ENCODE results near the gene AADACL4.

Gene AADACL4

DNA sequence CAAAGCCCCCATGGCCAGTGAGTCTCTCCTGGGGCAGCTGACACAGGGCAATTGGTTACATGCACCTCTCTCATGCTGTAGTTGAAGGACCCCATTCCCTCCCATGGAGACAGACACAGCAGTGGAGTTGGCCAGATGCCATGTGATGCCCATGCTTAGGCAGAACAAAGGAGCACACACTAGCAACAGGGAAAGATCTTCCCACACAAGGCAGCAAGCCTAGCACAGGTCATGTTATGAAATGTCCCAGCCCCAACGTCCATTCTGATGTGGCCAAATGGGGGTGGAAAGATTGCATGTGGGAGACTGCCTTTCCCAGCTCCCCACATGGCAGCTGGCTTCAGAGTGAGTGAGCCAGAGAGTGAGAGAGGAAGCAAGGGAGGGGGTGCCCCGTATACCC, 34.5 kb downstream of the AADACL4 start:
- TF ChIP-seq, protein P1, sequence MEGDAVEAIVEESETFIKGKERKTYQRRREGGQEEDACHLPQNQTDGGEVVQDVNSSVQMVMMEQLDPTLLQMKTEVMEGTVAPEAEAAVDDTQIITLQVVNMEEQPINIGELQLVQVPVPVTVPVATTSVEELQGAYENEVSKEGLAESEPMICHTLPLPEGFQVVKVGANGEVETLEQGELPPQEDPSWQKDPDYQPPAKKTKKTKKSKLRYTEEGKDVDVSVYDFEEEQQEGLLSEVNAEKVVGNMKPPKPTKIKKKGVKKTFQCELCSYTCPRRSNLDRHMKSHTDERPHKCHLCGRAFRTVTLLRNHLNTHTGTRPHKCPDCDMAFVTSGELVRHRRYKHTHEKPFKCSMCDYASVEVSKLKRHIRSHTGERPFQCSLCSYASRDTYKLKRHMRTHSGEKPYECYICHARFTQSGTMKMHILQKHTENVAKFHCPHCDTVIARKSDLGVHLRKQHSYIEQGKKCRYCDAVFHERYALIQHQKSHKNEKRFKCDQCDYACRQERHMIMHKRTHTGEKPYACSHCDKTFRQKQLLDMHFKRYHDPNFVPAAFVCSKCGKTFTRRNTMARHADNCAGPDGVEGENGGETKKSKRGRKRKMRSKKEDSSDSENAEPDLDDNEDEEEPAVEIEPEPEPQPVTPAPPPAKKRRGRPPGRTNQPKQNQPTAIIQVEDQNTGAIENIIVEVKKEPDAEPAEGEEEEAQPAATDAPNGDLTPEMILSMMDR (IDR thresholded peaks at IDR 0.05; ENCODE audit: insufficient read depth, low read length, poor library complexity, severe bottlenecking) = no peak
- DNase-seq (ENCODE audit: extremely low read depth, insufficient read length) = no peak
- no peak overlapping the region for H3K4me3 ChIP-seq (replicated peaks; ENCODE audit: low read depth, low read length)
- H3K36me3 ChIP-seq (ENCODE audit: control insufficient read depth, insufficient read depth, low read length) = no peaks in the 10 kb centered on the region
- H3K27me3 ChIP-seq (replicated peaks; ENCODE audit: control insufficient read depth, insufficient read depth, low read length) = no peaks in the 10 kb centered on the region; the same call in 1 of the 2 replicates

DNA sequence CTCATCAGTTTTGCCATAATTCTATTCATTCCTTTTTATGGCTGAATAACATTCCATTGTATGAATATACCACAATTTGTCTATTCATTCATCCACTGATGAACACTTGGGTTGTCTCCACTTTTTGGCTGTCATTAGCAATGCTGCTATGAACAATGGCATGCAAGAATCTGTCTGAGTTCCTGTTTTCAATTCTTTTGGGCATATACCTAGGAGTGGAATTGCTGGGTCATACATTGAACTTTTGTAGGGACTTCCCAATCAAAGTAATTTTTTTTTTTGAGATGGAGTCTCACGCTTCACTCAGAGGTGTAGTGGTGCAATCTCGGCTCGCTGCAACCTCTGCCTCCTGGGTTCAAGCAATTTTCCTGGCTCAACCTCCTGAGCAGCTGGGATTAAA, 34.9 kb downstream of the AADACL4 start:
- Histone ChIP-seq H3K27me3 (replicated peaks; ENCODE audit: control insufficient read depth, insufficient read depth, low read length) (no peaks in the 10 kb centered on the region; the same call in 1 of the 2 replicates), H3K36me3 (ENCODE audit: control insufficient read depth, insufficient read depth, low read length) (no peaks in the 10 kb centered on the region), H3K4me3 (replicated peaks; ENCODE audit: low read depth, low read length) (no peak overlapping the region)
- TF ChIP-seq, protein P1 (IDR thresholded peaks at IDR 0.05; ENCODE audit: insufficient read depth, low read length, poor library complexity, severe bottlenecking) = no peak
- DNase-seq (ENCODE audit: extremely low read depth, insufficient read length) = no peak

DNA sequence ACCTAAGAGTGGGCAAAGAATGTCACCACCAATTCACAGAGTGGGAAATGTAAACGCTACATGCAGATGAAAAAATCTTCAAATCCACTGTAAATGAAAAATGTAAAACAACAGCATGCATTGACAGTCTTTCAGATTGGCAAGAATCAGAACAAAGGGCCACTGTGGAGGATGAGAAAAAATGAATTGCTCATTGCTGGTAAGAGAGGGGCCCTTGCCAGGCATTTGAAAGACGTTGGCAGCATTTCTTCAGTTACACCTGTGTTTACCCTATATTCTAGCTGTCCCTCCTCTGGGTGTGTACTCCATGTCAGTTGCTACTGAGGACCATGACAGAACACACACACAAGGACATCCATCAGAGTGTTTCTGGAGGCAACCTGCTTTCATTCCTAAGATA, 46.3 kb downstream of the AADACL4 start:
- Histone ChIP-seq H3K36me3 (ENCODE audit: control insufficient read depth, insufficient read depth, low read length) (no peaks in the 10 kb centered on the region), H3K27me3 (replicated peaks; ENCODE audit: control insufficient read depth, insufficient read depth, low read length) (no peaks in the 10 kb centered on the region; the same call in 1 of the 2 replicates), H3K4me3 (replicated peaks; ENCODE audit: low read depth, low read length) (no peak overlapping the region)
- DNase-seq (ENCODE audit: extremely low read depth, insufficient read length) = no peak
- TF ChIP-seq, protein P1 (IDR thresholded peaks at IDR 0.05; ENCODE audit: insufficient read depth, low read length, poor library complexity, severe bottlenecking) = no peak

DNA sequence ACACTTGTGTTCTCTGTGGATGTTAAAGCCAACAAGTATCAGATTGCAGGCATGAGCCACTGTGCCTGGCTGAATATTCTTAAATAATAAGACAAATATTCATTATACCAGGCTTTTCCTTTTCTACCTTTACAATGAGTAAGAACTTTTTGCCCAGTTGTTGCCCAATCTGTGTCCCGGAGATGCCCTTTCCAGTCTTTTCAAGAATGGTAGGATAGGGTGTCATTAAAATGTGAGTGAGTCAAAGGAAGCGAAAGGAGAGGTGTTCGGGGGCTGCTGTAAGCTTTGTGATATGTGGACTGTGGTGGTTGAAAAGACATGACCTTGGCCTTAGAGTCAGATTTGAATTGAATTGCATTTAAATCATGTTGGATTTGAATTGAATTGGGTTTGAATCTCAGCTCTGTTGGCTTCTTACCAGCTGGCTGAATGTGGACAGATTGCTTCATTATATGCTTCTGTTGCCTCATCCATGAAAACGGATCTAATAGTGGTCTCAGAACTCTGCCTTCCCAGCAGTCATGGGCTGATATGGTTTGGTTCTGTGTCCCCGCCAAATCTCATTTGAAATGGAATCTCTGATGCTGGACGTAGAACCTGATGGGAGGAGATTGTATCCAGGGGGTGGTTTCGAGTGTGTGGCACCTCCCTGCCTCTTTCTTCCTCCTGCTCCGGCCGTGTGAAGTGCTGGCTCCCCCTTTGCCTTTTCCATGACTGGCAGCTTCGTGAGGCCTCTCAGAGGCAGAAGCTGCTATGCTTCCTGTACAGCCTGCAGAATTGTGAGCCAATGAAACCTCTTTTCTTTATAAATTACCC, 49.3 kb downstream of the AADACL4 start:
- Histone ChIP-seq H3K27me3 (replicated peaks; ENCODE audit: control insufficient read depth, insufficient read depth, low read length) (no peaks in the 10 kb centered on the region; the same call in 1 of the 2 replicates), H3K4me3 (replicated peaks; ENCODE audit: low read depth, low read length) (no peak overlapping the region), H3K36me3 (ENCODE audit: control insufficient read depth, insufficient read depth, low read length) (no peaks in the 10 kb centered on the region)
- DNase-seq (ENCODE audit: extremely low read depth, insufficient read length) = no peak
- TF ChIP-seq, protein P1 (IDR thresholded peaks at IDR 0.05; ENCODE audit: insufficient read depth, low read length, poor library complexity, severe bottlenecking) = no peak

DNA sequence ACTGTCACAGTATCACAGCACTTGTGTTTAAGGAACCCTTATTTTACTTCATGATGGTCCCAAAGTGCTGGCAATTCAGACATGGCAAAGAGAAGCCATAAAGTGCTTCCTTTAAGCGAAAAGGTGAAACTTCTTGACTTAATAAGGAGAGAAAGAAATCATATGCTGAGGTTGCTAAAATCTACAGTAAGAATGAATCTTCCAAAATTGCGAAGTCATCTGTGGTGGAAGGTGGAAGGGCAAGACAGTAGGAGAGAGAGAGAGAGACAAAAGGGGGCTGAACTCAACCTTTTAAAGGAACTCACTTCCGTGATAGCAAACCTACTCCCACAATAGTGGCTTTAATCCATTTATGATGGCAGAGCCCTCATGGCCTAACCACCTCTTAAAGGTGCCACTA, 52.8 kb downstream of the AADACL4 start:
- TF ChIP-seq, protein P1 (IDR thresholded peaks at IDR 0.05; ENCODE audit: insufficient read depth, low read length, poor library complexity, severe bottlenecking) = no peak
- no peaks in the 10 kb centered on the region for H3K27me3 ChIP-seq (replicated peaks; ENCODE audit: control insufficient read depth, insufficient read depth, low read length)
- no peak overlapping the region for H3K4me3 ChIP-seq (replicated peaks; ENCODE audit: low read depth, low read length)
- no peak for DNase-seq (ENCODE audit: extremely low read depth, insufficient read length)
- no peaks in the 10 kb centered on the region for H3K36me3 ChIP-seq (ENCODE audit: control insufficient read depth, insufficient read depth, low read length)

Measured in GM06990 (cell line).